SJCRH30 (cell line): ENCODE results near the gene MOSPD3. TPM values are rescaled to one million over a fixed set of nuclear protein-coding genes. Genes with fewer than 3 reads are reported as not detected.
"Not testable (repeated sequence)": the region's sequence is repeated elsewhere in the genome, so short reads cannot be mapped to it uniquely, and the experiment has no call there.

Experiments
- DNase-seq, 2 experiments: peaks; one replicate each; pipeline ENCODE4 v3.0.0-alpha.2; 2015 to 2020
- H3K27ac ChIP-seq: fragments of 250-450 bp; sonication (Bioruptor Pico); 2 replicates; pipeline ENCODE4 v1.5.1; 2020; ENCODE audit warnings: mild to moderate bottlenecking, moderate library complexity
- H3K27me3 ChIP-seq: fragments of 250-450 bp; sonication (Bioruptor Pico); 2 replicates; pipeline ENCODE4 v1.5.1; 2020; ENCODE audit warnings: mild to moderate bottlenecking, moderate library complexity
- H3K36me3 ChIP-seq: fragments of 250-450 bp; sonication (Bioruptor Pico); 2 replicates; pipeline ENCODE4 v1.5.1; 2020; ENCODE audit warnings: mild to moderate bottlenecking, moderate library complexity
- H3K4me1 ChIP-seq: fragments of 250-450 bp; sonication (Bioruptor Pico); 2 replicates; pipeline ENCODE4 v1.5.1; 2020; ENCODE audit warnings: mild to moderate bottlenecking, moderate library complexity
- H3K4me3 ChIP-seq: fragments of 250-450 bp; sonication (Bioruptor Pico); 2 replicates; pipeline ENCODE4 v1.5.1; 2020; ENCODE audit warnings: mild to moderate bottlenecking, moderate library complexity
- H3K9me3 ChIP-seq: fragments of 250-450 bp; sonication (Bioruptor Pico); replicated peaks from 2 replicates; pipeline ENCODE4 v1.5.1; 2020; ENCODE audit warnings: mild to moderate bottlenecking, moderate library complexity
- total RNA-seq: library from RNA; depleted of rRNA; stranded (reverse); fragments of >200 nt; shearing (Covaris generic); gene quantifications from 2 replicates; pipeline ENCODE4 v1.2.3, GENCODE V29; 2014; rRNA removed

Gene MOSPD3, protein sequence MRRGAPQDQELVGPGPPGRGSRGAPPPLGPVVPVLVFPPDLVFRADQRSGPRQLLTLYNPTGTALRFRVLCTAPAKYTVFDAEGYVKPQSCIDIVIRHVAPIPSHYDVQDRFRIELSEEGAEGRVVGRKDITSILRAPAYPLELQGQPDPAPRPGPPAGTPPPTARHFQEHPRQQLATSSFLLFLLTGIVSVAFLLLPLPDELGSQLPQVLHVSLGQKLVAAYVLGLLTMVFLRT
- 13.8 and 13.9 TPM in 2 replicates for total RNA-seq

DNA sequence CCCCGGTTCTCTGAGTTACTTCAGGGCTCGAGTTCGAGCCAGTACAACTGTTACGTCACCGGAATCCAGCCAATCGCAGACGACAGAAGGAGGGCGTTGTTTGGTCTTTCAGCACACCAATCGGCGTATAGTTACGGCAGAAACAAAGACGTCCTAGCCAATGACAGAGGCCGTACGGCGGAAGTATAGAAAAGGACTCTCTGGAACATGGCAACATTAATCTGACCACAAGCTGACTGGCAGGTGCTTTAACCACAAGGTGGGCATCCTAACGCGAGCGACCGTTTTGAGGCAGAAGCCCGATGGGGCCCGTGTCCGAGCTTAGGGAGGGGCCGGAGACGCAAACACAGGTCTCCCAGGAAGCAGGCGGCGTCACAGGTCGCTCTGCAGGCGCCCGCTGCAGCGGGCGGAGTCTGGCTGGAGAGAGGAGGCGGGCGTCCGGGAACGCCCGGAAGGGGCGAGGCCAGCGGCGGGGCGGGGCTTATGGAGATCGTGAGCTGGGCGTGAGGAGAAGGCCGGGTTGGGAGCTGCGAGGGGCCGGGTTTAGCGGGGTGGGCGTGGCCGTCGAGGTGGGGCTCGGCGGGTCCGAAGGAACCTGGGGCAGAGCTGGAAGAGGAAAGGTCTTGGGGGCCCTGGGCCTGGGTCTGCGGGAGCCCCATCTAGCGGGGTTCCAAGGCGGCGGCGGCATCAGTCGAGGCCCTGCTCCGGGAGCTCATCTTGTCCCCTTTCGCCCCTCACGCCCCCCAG lies at the start of gene MOSPD3:
Gene MOSPD3, plus strand, starts transcription at position 558 of the 747 bp plus-strand sequence. CDS start 252 bp downstream, outside the sequence.
- H3K27ac ChIP-seq, result peak within 1 kb of the TSS; percentile 52
- peak; percentile 99 for DNase-seq
- no peaks in the 10 kb centered on the region for H3K9me3 ChIP-seq
- H3K4me1 ChIP-seq, result 0 out of 2 replicates have a peak, but pooled peaks cover 3% of the 10 kb centered on the region
- no peaks in the 10 kb centered on the region for H3K27me3 ChIP-seq
- H3K36me3 ChIP-seq, result no peaks in the 10 kb centered on the region
- H3K4me3 ChIP-seq, result peak within 1 kb of the TSS; percentile 72

DNA sequence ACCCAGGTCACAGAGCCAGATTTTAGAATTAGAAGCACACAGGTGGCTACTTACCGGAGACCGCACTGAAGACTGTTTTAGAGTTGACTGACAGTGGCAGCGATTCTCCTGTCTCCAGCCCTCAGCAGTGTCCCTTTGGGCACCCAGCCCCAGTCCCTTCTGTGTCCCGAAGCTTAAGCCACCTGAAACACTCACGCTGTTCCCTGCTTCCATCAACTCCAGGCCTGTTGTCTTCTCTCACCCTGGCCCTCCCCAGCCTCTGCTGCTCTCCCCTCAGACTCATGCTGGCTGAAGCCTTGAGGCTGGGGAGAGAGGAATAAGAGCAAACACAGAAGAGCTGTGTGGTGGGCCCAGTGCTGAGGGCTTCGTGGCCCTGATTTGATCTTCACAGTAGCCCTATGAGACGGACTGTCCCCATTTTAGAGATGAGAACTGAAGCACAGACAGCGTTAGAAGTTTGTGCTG lies 49.2 kb upstream of the MOSPD3 start:
- H3K36me3 ChIP-seq, result no peaks in the 10 kb centered on the region
- no peak for DNase-seq
- H3K27ac ChIP-seq, result no peak overlapping the region
- no peak overlapping the region for H3K4me3 ChIP-seq
- no peaks in the 10 kb centered on the region for H3K9me3 ChIP-seq
- no peaks in the 10 kb centered on the region for H3K27me3 ChIP-seq
- H3K4me1 ChIP-seq, result peaks cover 9% of the 10 kb centered on the region; the same call in 1 of the 2 replicates

DNA sequence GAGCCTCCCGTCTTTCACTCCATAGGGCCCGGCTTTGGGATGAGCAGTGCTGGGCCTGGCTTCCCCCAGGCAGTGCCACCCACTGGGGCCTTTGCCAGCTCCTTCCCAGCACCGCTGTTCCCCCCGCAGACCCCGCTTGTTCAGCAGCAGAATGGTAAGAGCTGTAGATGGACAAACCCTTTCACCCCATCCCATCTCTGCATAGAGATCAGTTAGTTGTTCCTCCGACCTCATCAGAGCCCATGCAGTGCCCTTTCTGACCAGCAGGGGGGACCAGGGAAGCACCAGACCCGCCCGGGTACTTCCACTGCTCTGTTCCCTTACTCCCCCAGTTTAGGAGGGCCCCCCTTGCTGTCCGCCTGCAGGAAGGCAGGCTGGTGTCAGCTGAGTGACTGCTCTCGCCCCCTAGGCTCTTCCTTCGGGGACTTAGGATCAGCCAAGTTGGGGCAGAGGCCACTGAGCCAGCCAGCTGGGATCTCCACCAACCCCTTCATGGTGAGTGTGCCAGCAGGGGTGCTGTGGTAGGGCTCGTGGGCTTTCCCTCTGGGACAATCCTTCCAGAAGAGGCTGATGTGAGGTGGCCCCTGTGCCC lies 48.4 kb upstream of the MOSPD3 start:
- Histone ChIP-seq H3K27ac (no peak overlapping the region), H3K4me3 (no peak overlapping the region), H3K36me3 (no peaks in the 10 kb centered on the region), H3K4me1 (peaks cover 9% of the 10 kb centered on the region; the same call in 1 of the 2 replicates), H3K9me3 (no peaks in the 10 kb centered on the region), H3K27me3 (no peaks in the 10 kb centered on the region)
- DNase-seq, result peak; percentile 84 to 88

DNA sequence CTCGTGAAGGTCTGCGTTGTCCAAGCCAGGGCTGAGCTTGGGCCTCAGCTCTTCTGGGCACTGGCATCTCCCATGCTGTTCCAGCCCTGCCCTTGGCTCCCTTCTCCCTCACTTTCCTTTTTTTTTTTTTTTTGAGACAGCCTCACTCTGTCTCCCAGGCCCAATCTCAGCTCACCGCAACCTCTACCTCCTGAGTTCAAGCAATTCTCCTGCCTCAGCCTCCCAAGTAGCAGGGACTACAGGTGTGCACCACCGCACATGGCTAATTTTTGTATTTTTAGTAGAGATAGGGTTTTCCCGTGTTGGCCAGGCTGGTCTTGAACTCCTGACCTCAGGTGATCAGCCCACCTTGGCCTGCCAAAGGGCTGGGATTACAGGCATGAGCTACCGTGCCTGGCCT lies 47.9 kb upstream of the MOSPD3 start:
- H3K4me3 ChIP-seq, H3K36me3 ChIP-seq, H3K27ac ChIP-seq, H3K27me3 ChIP-seq, H3K4me1 ChIP-seq, DNase-seq, H3K9me3 ChIP-seq: not testable (repeated sequence)

DNA sequence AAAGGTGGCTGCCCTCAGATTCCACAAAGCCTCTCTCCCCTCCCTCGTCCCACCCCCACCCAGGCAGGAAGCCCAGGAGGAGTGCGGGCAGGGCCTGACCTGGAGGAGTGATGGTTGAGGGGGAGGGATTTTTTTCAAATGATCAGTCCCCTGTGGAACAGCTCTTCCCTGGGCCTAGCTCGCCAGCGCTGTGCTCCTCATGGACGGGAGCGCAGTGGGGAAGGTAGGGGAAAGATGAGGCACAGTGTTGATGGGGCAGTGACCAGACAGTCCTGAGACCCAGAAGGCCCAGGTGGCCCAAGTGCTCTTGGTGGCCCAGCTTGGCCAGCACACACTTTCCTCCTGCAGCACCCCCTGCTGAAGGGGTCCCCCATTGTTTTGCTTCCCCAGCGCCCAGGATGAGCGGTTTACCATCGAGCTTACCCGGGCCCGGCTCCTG lies 47.2 kb upstream of the MOSPD3 start:
- peaks cover 9% of the 10 kb centered on the region; the same call in 1 of the 2 replicates for H3K4me1 ChIP-seq
- H3K27me3 ChIP-seq, result no peaks in the 10 kb centered on the region
- no peaks in the 10 kb centered on the region for H3K36me3 ChIP-seq
- no peak for DNase-seq
- no peaks in the 10 kb centered on the region for H3K9me3 ChIP-seq
- no peak overlapping the region for H3K4me3 ChIP-seq
- no peak overlapping the region for H3K27ac ChIP-seq

DNA sequence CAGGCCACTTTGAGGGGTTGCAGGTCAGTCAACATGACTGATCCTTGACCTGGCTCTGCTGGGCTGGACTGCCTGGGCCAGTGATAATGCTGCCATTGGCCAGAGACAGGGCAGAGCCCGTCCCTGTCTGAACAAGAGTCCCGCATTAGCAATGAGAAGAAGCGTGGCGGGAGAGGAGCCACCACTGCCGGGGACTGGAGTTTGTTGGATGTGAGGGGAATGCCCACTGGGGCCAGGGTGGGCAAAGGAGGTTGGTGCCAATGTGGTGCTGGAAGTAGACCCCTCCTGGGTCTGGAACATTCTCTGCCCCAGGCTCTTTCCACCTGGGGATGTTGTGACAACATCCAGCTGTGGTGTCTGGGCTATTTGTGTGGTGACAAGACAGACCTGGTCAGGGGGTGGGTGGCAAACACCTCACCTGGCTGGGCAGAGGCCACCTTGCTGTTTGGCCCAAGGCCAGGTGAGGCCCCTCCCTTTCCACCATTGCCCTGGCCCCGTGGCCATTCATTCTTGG lies 46.3 kb upstream of the MOSPD3 start:
- H3K4me1 ChIP-seq, result peaks cover 9% of the 10 kb centered on the region; the same call in 1 of the 2 replicates
- no peaks in the 10 kb centered on the region for H3K36me3 ChIP-seq
- H3K27ac ChIP-seq, result no peak overlapping the region
- no peak for DNase-seq
- no peak overlapping the region for H3K4me3 ChIP-seq
- H3K27me3 ChIP-seq, result no peaks in the 10 kb centered on the region
- H3K9me3 ChIP-seq, result no peaks in the 10 kb centered on the region

DNA sequence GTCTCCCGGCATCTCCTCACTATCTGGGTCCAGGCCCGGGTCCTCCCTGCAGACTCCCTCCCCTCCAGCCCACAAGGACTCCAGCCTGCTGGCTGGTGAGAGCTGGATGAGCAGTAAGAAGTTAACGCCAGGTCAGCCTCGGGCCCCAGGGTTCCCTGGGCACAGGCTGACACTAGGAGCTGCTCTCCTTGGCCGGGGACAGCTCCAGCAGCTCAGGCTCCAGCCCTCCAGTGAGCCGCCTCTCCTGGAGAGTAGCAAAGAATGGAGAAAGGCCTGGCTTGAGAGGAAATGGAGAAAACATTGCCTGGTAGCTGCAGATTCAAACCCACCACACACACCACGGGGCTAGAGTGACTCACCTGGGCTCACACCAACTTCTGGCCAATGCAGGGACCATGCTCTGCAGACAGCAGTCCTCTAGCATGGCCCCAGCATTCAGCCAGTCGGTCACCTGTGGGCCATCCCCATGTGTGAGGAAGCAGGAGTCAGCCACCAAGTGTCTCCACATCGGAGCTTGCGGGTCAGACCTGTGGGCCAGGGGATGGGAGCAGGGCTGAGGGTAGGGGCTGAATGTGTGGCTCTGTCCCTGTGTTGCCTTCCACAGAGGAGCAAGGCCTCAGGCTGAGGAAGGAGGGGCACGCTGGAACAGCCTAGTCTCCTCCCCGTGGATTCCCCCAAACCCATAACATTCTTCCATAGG lies 45.2 kb upstream of the MOSPD3 start:
- Histone ChIP-seq H3K4me3 (no peak overlapping the region), H3K9me3 (no peaks in the 10 kb centered on the region), H3K4me1 (peaks cover 9% of the 10 kb centered on the region; the same call in 1 of the 2 replicates), H3K36me3 (no peaks in the 10 kb centered on the region), H3K27me3 (no peaks in the 10 kb centered on the region), H3K27ac (no peak overlapping the region)
- no peak for DNase-seq

DNA sequence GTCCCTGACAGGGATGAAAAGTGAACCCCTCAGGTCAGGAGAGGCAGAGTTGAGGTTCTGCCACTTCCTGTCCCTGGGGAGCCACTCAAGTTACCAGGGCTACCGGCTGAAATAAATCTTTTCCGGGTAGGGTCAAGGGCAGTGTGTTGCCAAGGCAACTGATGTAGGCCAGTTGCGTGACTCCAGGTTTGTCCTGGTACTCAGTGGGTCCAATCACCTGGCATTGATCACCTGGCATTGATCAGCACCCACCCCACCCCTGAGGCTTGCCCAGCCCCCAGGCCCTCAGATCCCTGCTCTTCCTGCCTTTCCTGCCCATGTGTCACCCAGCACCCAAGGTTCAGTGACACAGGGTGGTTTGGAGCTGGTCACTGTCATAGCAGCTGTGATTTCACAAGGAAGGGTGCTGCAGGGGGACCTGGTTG lies 44.6 kb upstream of the MOSPD3 start:
- H3K9me3 ChIP-seq, result no peaks in the 10 kb centered on the region
- DNase-seq, result peak in 1 of 2 experiments; percentile 45
- peaks cover 9% of the 10 kb centered on the region; the same call in 1 of the 2 replicates for H3K4me1 ChIP-seq
- H3K27ac ChIP-seq, result no peak overlapping the region
- no peaks in the 10 kb centered on the region for H3K27me3 ChIP-seq
- no peak overlapping the region for H3K4me3 ChIP-seq
- H3K36me3 ChIP-seq, result no peaks in the 10 kb centered on the region

DNA sequence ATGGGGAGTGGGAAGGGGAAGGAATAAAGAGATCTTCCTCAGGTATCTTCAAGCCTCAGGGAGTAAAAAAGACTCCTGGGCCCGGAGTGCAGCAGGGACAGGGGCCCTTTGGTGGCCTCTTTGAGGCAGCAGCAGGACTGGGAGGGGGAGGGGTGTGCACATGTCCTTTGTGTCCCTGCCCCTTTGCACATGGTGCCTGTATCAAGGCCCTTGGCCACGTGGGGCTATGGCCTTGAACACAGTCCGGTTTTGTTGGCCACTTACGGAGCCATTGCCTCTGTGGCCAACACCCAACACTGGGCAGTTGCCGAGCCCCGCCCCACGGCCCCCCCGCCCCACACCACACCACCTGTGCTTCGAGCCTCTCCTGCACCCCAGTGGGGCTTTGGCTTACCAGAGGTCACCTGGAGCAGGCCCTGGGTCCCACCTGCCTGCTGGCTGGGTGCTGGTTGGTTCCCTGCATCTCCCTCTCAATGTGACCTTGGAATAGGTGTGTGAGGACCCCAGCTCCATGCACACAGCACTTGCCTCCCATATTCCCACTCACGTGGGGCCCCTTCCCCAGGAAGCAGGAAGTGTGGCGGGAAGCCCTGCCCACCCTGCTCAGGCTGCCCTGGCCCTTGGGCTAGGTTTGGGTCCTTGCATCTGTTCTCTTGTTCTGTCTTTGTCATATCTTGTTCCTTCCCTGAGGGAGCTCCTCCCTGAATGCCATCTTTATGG lies 44.0 kb upstream of the MOSPD3 start:
- no peak overlapping the region for H3K27ac ChIP-seq
- H3K4me1 ChIP-seq, result peaks cover 9% of the 10 kb centered on the region; the same call in 1 of the 2 replicates
- H3K36me3 ChIP-seq, result no peaks in the 10 kb centered on the region
- H3K4me3 ChIP-seq, result no peak overlapping the region
- no peaks in the 10 kb centered on the region for H3K27me3 ChIP-seq
- no peak for DNase-seq
- H3K9me3 ChIP-seq, result no peaks in the 10 kb centered on the region

DNA sequence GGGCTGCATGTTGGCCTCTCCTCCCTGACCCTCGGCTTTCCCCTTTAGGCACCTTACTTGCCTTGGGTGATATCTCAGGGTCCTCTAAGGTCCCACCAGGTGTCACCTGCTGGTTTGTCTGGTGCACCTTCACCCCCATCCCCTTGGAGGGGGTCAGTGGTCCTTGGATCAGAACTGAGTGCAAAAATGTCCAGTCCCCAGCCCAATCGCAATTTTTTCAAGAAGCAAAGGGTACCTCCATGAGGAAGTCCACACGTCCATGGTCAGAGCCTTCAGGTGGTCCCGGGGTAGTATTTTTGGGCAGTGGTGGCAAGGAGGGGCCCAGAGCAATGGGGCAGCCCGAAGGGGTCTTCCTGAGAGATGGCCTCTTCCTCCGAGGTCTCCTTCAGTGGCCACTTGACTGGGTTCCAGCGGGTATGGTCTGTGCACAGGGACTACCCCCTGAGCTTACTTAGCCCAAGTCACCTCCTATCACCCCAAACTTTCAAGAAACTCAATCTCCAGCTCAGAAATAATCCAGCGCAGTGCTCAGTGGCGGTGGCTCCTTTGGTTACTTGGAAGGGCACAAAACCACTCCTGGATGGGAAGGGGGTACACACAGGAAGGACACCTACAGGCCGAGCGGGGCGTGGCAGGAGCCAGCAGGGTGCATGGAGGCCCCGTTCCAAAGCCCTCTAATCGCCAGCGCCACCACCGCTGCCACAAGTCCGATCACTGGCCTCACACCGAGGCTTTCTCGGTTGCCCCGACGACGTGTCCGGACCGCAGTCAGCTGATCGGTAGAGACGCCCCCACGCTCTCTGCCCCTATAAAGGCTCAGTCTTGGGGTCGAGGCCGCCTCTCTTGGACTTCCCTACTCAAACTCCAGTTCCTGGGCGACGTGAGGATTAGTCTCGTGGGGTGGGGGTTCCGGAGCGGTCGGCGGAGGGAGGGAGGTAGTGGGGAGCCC lies 43.2 kb upstream of the MOSPD3 start:
- H3K27me3 ChIP-seq, result no peaks in the 10 kb centered on the region
- H3K36me3 ChIP-seq, result no peaks in the 10 kb centered on the region; the same call in 1 of the 2 replicates
- no peak overlapping the region for H3K4me3 ChIP-seq
- peaks cover 9% of the 10 kb centered on the region; the same call in 1 of the 2 replicates for H3K4me1 ChIP-seq
- DNase-seq, result peak in 1 of 2 experiments; percentile 36
- H3K9me3 ChIP-seq, result no peaks in the 10 kb centered on the region
- no peak overlapping the region for H3K27ac ChIP-seq

DNA sequence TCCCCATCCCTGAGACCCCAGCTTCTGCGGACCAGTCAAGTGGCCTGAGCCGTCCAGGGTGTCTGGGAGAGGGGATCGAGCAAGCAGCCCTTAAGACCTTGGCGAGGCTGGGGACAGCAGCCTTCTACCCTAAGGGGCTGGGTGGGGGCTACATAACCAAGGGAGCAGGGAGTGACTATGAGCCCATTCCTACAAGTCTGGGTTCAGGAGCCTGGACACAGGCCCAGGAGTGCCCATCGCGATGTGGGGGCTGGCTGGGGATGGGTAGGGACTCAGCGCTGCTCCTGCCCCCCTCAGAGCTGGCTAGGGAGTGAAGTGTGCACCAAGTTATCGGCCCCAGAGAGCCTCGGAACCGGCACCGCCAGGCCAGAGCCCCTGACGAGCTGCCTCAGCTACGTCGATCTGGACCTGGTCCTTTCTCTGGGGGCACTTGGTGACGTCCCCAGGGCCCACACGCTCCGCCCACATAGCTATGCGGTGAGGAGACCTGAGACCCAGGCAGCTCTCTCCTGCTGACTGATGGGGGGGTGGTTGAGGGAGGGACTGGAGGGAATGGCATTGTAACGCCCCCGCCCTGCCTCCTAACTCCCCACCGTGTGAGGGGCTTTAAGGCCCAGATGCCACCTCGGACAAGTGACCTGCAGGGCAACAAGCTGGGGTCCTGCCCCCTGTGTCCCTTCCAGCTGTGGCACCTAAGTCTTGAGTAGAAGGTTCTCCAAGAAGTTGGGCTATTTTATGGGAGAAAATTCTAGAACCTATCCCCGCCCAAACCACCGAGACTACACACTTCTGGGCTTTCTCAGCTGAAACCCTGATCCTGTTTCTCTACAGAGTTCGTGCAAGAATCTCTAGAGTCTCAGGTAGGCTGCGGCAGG lies 41.1 kb upstream of the MOSPD3 start:
- H3K4me3 ChIP-seq, result no peak overlapping the region
- peaks cover 9% of the 10 kb centered on the region; the same call in 1 of the 2 replicates for H3K4me1 ChIP-seq
- no peaks in the 10 kb centered on the region for H3K27me3 ChIP-seq
- H3K27ac ChIP-seq, result no peak overlapping the region
- no peak for DNase-seq
- no peaks in the 10 kb centered on the region for H3K9me3 ChIP-seq
- peaks cover 16% of the 10 kb centered on the region for H3K36me3 ChIP-seq

DNA sequence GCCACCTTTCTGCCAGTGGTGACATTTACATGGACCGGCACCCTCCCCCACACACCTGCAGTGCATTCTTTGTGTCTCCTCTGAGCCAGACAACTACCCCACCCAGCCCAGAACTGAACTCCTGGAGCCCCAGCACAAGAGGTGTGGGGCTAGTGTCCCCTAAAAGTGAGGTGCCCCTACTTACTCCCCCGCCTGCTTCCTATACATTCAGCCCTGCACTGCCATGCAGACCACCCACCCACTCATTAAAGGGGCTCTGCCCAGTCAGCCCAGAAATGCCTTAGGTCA lies 40.6 kb upstream of the MOSPD3 start:
- no peak overlapping the region for H3K4me3 ChIP-seq
- H3K36me3 ChIP-seq, result peaks cover 19% of the 10 kb centered on the region
- H3K27me3 ChIP-seq, result no peaks in the 10 kb centered on the region
- no peaks in the 10 kb centered on the region for H3K9me3 ChIP-seq
- peaks cover 9% of the 10 kb centered on the region; the same call in 1 of the 2 replicates for H3K4me1 ChIP-seq
- DNase-seq, result no peak
- no peak overlapping the region for H3K27ac ChIP-seq
